Measurements from ENCODE around the gene CAMK1D.
A peak's percentile ranks its signal among the peaks of the same experiment; 100 is the strongest.
"Not testable (repeated sequence)": the region's sequence is repeated elsewhere in the genome, so short reads cannot be mapped to it uniquely, and the experiment has no call there.

The CAMK1D gene

GRCh38 chr10:12340937-12341336 is 8.4 kb upstream of the CAMK1D start:
- DNase-seq (ENCODE audit: low spot score): no peak

GRCh38 chr10:12341526-12341925 is 7.8 kb upstream of the CAMK1D start:
- no peak for DNase-seq (ENCODE audit: low spot score)

- no peak for DNase-seq (ENCODE audit: low spot score)
Observed at GRCh38 chr10:12344375-12345110, 4.8 kb upstream of the CAMK1D start.

- DNase-seq (ENCODE audit: low spot score): no peak
Observed at GRCh38 chr10:12346707-12347106, 2.6 kb upstream of the CAMK1D start.

GRCh38 chr10:12348294-12348869 is 965 bp upstream of the CAMK1D start:
- peak; percentile 12 for DNase-seq (ENCODE audit: low spot score)

GRCh38 chr10:12349629-12350166 is 351 bp downstream of the CAMK1D start:
- no peak for DNase-seq (ENCODE audit: low spot score)

GRCh38 chr10:12350167-12350872 is 973 bp downstream of the CAMK1D start:
- peak; percentile 64 for DNase-seq (ENCODE audit: low spot score)

GRCh38 chr10:12350925-12351324 is 1.6 kb downstream of the CAMK1D start:
- no peak for DNase-seq (ENCODE audit: low spot score)

GRCh38 chr10:12351447-12351846 is 2.1 kb downstream of the CAMK1D start:
- no peak for DNase-seq (ENCODE audit: low spot score)

GRCh38 chr10:12351889-12352288 is 2.5 kb downstream of the CAMK1D start:
- no peak for DNase-seq (ENCODE audit: low spot score)

- no peak for DNase-seq (ENCODE audit: low spot score)
Observed at GRCh38 chr10:12353399-12354242, 4.3 kb downstream of the CAMK1D start.

GRCh38 chr10:12354696-12355095 is 5.3 kb downstream of the CAMK1D start:
- DNase-seq (ENCODE audit: low spot score): not testable (repeated sequence)

GRCh38 chr10:12355384-12355783 is 6.0 kb downstream of the CAMK1D start:
- no peak for DNase-seq (ENCODE audit: low spot score)

GRCh38 chr10:12357525-12358151 is 8.3 kb downstream of the CAMK1D start:
- DNase-seq (ENCODE audit: low spot score): no peak

GRCh38 chr10:12358863-12359564 is 9.7 kb downstream of the CAMK1D start:
- DNase-seq (ENCODE audit: low spot score): no peak

- no peak for DNase-seq (ENCODE audit: low spot score)
Observed at GRCh38 chr10:12360461-12360860, 11.1 kb downstream of the CAMK1D start.

- not testable (repeated sequence) for DNase-seq (ENCODE audit: low spot score)
Observed at GRCh38 chr10:12361115-12361514, 11.8 kb downstream of the CAMK1D start.

GRCh38 chr10:12364559-12364958 is 15.2 kb downstream of the CAMK1D start:
- no peak for DNase-seq (ENCODE audit: low spot score)

- no peak for DNase-seq (ENCODE audit: low spot score)
Observed at GRCh38 chr10:12367272-12367671, 17.9 kb downstream of the CAMK1D start.

- no peak for DNase-seq (ENCODE audit: low spot score)
Observed at GRCh38 chr10:12369982-12370381, 20.6 kb downstream of the CAMK1D start.

GRCh38 chr10:12372846-12373245 is 23.5 kb downstream of the CAMK1D start:
- no peak for DNase-seq (ENCODE audit: low spot score)
